Fibroblast of lung (primary cell): Measurements from ENCODE around the gene PIP4K2A.

Experiments used
- CTCF ChIP-seq, 2 donors: IDR thresholded peaks in 1 of 2; conservative IDR thresholded peaks in 1 of 2; 1 replicate in 1 of 2; 2 replicates in 1 of 2; pipeline ENCODE4 v1.5.1; 2011 to 2012; ENCODE audit warnings: low read length in 2 of 2, control low read depth in 1 of 2, inconsistent platforms in 1 of 2, low read depth in 1 of 2, mild to moderate bottlenecking in 1 of 2
- EZH2 ChIP-seq: IDR thresholded peaks from 2 replicates; pipeline ENCODE4 v1.5.1; 2012; ENCODE audit warnings: low read length, control low read depth, mild to moderate bottlenecking; ENCODE audit errors: missing control alignments

- TF ChIP-seq CTCF (conservative IDR thresholded peaks at IDR 0.05 in 1 of 2, IDR thresholded peaks at IDR 0.05 in 1 of 2; ENCODE audit: low read depth in 1 of 2, low read length in 2 of 2) (no peak), EZH2 (no peak)
Observed at GRCh38 chr10:22491931-22492615, 222.3 kb downstream of the PIP4K2A start.
